CD4-positive, alpha-beta T cell treated with Interleukin-17A for 1 hour (primary cell): ENCODE results near the gene OPCML.
A peak's percentile ranks its signal among the peaks of the same experiment; 100 is the strongest.

Experiments used
- DNase-seq: peaks from one replicate; pipeline ENCODE4 v3.0.0-alpha.2; 2020

OPCML gene

GRCh38 chr11:133115099-133115498 is 417.2 kb downstream of the OPCML start:
- DNase-seq = no peak

- DNase-seq = no peak
Observed at GRCh38 chr11:133107763-133108162, 424.5 kb downstream of the OPCML start.

- no peak for DNase-seq
Observed at GRCh38 chr11:133107136-133107535, 425.2 kb downstream of the OPCML start.

GRCh38 chr11:133106417-133106816 is 425.9 kb downstream of the OPCML start:
- DNase-seq = no peak

- DNase-seq = no peak
Observed at GRCh38 chr11:133104009-133104744, 428.1 kb downstream of the OPCML start.

- DNase-seq = no peak
Observed at GRCh38 chr11:133096981-133097380, 435.3 kb downstream of the OPCML start.

- DNase-seq = no peak
Observed at GRCh38 chr11:133086518-133086917, 445.8 kb downstream of the OPCML start.

- DNase-seq = peak; percentile 29
Observed at GRCh38 chr11:133082841-133083488, 449.3 kb downstream of the OPCML start.

- DNase-seq = no peak
Observed at GRCh38 chr11:133082453-133082781, 449.9 kb downstream of the OPCML start.

- no peak for DNase-seq
Observed at GRCh38 chr11:133081730-133082452, 450.4 kb downstream of the OPCML start.

GRCh38 chr11:133081020-133081419 is 451.3 kb downstream of the OPCML start:
- DNase-seq = no peak

- DNase-seq = no peak
Observed at GRCh38 chr11:133078591-133079404, 453.5 kb downstream of the OPCML start.

GRCh38 chr11:133078012-133078411 is 454.3 kb downstream of the OPCML start:
- DNase-seq = no peak

- no peak for DNase-seq
Observed at GRCh38 chr11:133075351-133075750, 456.9 kb downstream of the OPCML start.

GRCh38 chr11:133072858-133073582 is 459.3 kb downstream of the OPCML start:
- no peak for DNase-seq

GRCh38 chr11:133072378-133072777 is 459.9 kb downstream of the OPCML start:
- no peak for DNase-seq

- DNase-seq = no peak
Observed at GRCh38 chr11:133070791-133071190, 461.5 kb downstream of the OPCML start.

- DNase-seq = no peak
Observed at GRCh38 chr11:133070021-133070713, 462.1 kb downstream of the OPCML start.

- no peak for DNase-seq
Observed at GRCh38 chr11:133065847-133066485, 466.3 kb downstream of the OPCML start.

GRCh38 chr11:133064961-133065360 is 467.3 kb downstream of the OPCML start:
- no peak for DNase-seq

- no peak for DNase-seq
Observed at GRCh38 chr11:133064152-133064877, 468.0 kb downstream of the OPCML start.
